ENCODE measurements around the gene ESRRG. TPM values are rescaled to one million over a fixed set of nuclear protein-coding genes. Genes with fewer than 3 reads are reported as not detected.
A peak's percentile ranks its signal among the peaks of the same experiment; 100 is the strongest.

The ESRRG gene
- total RNA-seq, 1 experiment from 2014 or later = 0.15 TPM

DNA sequence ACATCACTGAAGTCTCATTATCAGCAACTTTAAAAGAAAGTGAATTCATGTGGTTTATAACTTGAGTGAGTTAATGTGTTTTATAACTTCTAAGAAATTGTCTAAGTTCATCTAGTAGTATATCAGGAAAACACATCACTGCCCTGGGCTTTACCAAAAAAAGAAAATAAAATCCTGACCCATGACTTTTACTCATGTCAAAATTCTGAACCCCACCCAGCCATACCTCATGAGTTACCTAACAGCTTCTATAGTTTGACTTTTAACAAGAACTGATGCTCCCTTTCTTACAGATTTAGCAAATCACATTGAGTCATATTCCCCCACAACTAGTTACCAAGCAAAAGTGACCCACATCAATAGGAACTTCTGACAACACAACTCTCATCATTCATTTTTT, 57.4 kb downstream of the ESRRG start:
- DNase-seq = no peak
- no peak overlapping the region for H3K4me2 ChIP-seq (ENCODE audit: low read depth, low read length, poor library complexity, severe bottlenecking)
- H3K4me1 ChIP-seq (ENCODE audit: low read length) = no peaks in the 10 kb centered on the region
- no peak overlapping the region for H2AFZ ChIP-seq (ENCODE audit: low read length)
- no peak overlapping the region for H3K27ac ChIP-seq (ENCODE audit: low read length)
- no peak overlapping the region for H3K9ac ChIP-seq (ENCODE audit: low read length)
- H3K9me3 ChIP-seq (ENCODE audit: low read length) = no peaks in the 10 kb centered on the region
- H3K36me3 ChIP-seq (ENCODE audit: insufficient read depth, low read length) = no peaks in the 10 kb centered on the region
- H3K27me3 ChIP-seq (ENCODE audit: low read length) = no peaks in the 10 kb centered on the region
- no peak overlapping the region for H3K4me3 ChIP-seq (ENCODE audit: low read length)
- no peaks in the 10 kb centered on the region for H3K79me2 ChIP-seq (ENCODE audit: low read length)
- no peaks in the 10 kb centered on the region for H3K9me2 ChIP-seq (replicated peaks; ENCODE audit: insufficient read depth, low read length)
- no peaks in the 10 kb centered on the region for H4K20me1 ChIP-seq (ENCODE audit: insufficient read depth, low read depth, low read length)

DNA sequence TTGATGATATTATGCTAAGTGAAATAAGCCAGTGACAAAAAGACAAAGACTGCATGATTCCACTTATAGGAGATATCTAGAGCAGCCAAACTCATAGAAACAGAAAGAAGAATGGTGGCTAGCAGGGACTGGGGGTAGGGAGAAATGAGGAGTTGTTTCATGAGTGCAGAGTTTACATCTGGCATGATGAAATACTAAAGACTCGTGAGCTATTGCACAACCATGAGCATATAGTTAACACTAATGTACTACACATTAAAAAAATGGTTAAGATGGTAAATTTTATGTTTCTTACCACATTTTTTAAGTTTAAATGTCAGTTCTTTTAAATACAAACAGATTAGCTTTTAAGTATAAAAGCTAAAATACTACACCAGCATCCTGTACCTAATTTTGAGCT, 57.8 kb downstream of the ESRRG start:
- H3K36me3 ChIP-seq (ENCODE audit: insufficient read depth, low read length) = no peaks in the 10 kb centered on the region
- no peak overlapping the region for H3K4me2 ChIP-seq (ENCODE audit: low read depth, low read length, poor library complexity, severe bottlenecking)
- no peak overlapping the region for H2AFZ ChIP-seq (ENCODE audit: low read length)
- H3K27me3 ChIP-seq (ENCODE audit: low read length) = no peaks in the 10 kb centered on the region
- no peaks in the 10 kb centered on the region for H3K79me2 ChIP-seq (ENCODE audit: low read length)
- H3K9ac ChIP-seq (ENCODE audit: low read length) = no peak overlapping the region
- no peaks in the 10 kb centered on the region for H3K4me1 ChIP-seq (ENCODE audit: low read length)
- H4K20me1 ChIP-seq (ENCODE audit: insufficient read depth, low read depth, low read length) = no peaks in the 10 kb centered on the region
- H3K4me3 ChIP-seq (ENCODE audit: low read length) = no peak overlapping the region
- DNase-seq = no peak
- no peaks in the 10 kb centered on the region for H3K9me2 ChIP-seq (replicated peaks; ENCODE audit: insufficient read depth, low read length)
- H3K9me3 ChIP-seq (ENCODE audit: low read length) = no peaks in the 10 kb centered on the region
- no peak overlapping the region for H3K27ac ChIP-seq (ENCODE audit: low read length)

DNA sequence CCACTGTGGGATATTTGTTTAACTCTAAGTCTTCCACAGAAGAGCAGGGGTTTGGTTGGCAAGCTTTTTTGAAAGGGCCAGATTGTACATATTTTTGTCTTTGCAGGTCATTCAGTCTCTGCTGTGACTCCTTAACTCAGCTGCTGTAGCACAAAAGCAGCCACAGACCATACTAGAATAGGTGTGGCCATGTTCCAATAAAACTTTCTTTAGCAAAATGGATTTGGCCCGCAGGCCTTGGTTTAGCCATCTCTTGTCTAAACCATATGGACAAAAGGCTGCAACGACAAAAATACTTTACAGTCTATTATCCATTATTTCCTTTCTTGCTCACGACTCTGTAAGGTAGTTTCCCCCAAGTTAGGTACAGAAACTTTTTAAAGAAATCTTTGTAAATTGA, 60.5 kb downstream of the ESRRG start:
- Histone ChIP-seq H3K9me3 (ENCODE audit: low read length) (no peaks in the 10 kb centered on the region), H3K36me3 (ENCODE audit: insufficient read depth, low read length) (no peaks in the 10 kb centered on the region), H3K4me2 (ENCODE audit: low read depth, low read length, poor library complexity, severe bottlenecking) (no peak overlapping the region), H3K27me3 (ENCODE audit: low read length) (no peaks in the 10 kb centered on the region), H3K79me2 (ENCODE audit: low read length) (no peaks in the 10 kb centered on the region), H4K20me1 (ENCODE audit: insufficient read depth, low read depth, low read length) (no peaks in the 10 kb centered on the region), H2AFZ (ENCODE audit: low read length) (no peak overlapping the region), H3K9ac (ENCODE audit: low read length) (no peak overlapping the region), H3K4me3 (ENCODE audit: low read length) (no peak overlapping the region), H3K27ac (ENCODE audit: low read length) (no peak overlapping the region), H3K9me2 (replicated peaks; ENCODE audit: insufficient read depth, low read length) (no peaks in the 10 kb centered on the region), H3K4me1 (ENCODE audit: low read length) (no peaks in the 10 kb centered on the region)
- no peak for DNase-seq

DNA sequence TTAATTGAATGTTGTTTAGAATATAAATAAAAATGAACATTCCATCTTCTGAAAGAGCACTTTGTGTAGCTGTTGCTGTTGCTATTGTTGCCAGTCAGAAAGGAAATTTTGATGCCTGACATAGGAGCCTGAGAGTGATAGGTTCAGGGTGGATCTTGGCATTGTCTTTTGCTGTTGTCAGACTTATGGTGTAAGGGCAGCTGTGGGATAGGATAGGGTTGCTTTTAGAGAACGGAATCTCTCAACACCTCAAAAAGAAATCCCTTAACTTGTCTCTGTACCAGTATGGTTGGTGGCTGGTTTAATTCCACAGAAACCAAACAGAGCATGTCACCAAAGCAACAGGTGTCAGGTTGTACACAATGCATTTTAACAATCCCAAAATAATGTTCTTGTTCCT, 62.7 kb downstream of the ESRRG start:
- no peak overlapping the region for H3K4me2 ChIP-seq (ENCODE audit: low read depth, low read length, poor library complexity, severe bottlenecking)
- H3K4me1 ChIP-seq (ENCODE audit: low read length) = no peaks in the 10 kb centered on the region
- H3K36me3 ChIP-seq (ENCODE audit: insufficient read depth, low read length) = no peaks in the 10 kb centered on the region

DNA sequence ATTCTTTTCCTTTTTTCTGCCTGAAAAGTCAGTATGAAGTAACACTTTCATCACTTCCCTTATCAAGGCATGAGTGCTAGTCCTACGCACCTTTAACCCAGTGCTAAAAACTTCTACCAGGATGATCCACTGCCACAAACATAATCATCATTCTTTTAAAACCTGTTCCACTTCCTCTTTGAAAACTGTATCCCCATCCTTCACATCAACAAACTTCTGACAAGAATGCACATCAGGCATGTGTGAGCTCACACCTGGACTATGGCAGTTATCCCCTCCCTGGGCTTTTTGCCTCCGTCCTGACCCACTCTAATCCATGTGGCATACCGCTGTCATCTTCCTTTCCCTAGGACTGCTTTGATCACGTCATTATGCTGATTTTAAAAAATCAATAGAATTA, 70.2 kb downstream of the ESRRG start:
- H3K4me1 ChIP-seq (ENCODE audit: low read length) = no peaks in the 10 kb centered on the region
- H3K4me3 ChIP-seq (ENCODE audit: low read length) = no peak overlapping the region
- H3K27me3 ChIP-seq (ENCODE audit: low read length) = no peaks in the 10 kb centered on the region
- H3K36me3 ChIP-seq (ENCODE audit: insufficient read depth, low read length) = no peaks in the 10 kb centered on the region
- H4K20me1 ChIP-seq (ENCODE audit: insufficient read depth, low read depth, low read length) = no peaks in the 10 kb centered on the region
- no peaks in the 10 kb centered on the region for H3K9me3 ChIP-seq (ENCODE audit: low read length)
- H3K4me2 ChIP-seq (ENCODE audit: low read depth, low read length, poor library complexity, severe bottlenecking) = no peak overlapping the region
- no peak for DNase-seq
- H3K27ac ChIP-seq (ENCODE audit: low read length) = no peak overlapping the region
- no peaks in the 10 kb centered on the region for H3K79me2 ChIP-seq (ENCODE audit: low read length)
- no peaks in the 10 kb centered on the region for H3K9me2 ChIP-seq (replicated peaks; ENCODE audit: insufficient read depth, low read length)
- no peak overlapping the region for H3K9ac ChIP-seq (ENCODE audit: low read length)
- no peak overlapping the region for H2AFZ ChIP-seq (ENCODE audit: low read length)

More for the DNA sequence above, 62.7 kb downstream of the ESRRG start:
- Histone ChIP-seq H2AFZ (ENCODE audit: low read length) (no peak overlapping the region), H3K9ac (ENCODE audit: low read length) (no peak overlapping the region), H3K9me3 (ENCODE audit: low read length) (no peaks in the 10 kb centered on the region), H3K9me2 (replicated peaks; ENCODE audit: insufficient read depth, low read length) (no peaks in the 10 kb centered on the region), H3K27me3 (ENCODE audit: low read length) (no peaks in the 10 kb centered on the region), H3K79me2 (ENCODE audit: low read length) (no peaks in the 10 kb centered on the region), H3K27ac (ENCODE audit: low read length) (no peak overlapping the region), H3K4me3 (ENCODE audit: low read length) (no peak overlapping the region), H4K20me1 (ENCODE audit: insufficient read depth, low read depth, low read length) (no peaks in the 10 kb centered on the region)
- no peak for DNase-seq

DNA sequence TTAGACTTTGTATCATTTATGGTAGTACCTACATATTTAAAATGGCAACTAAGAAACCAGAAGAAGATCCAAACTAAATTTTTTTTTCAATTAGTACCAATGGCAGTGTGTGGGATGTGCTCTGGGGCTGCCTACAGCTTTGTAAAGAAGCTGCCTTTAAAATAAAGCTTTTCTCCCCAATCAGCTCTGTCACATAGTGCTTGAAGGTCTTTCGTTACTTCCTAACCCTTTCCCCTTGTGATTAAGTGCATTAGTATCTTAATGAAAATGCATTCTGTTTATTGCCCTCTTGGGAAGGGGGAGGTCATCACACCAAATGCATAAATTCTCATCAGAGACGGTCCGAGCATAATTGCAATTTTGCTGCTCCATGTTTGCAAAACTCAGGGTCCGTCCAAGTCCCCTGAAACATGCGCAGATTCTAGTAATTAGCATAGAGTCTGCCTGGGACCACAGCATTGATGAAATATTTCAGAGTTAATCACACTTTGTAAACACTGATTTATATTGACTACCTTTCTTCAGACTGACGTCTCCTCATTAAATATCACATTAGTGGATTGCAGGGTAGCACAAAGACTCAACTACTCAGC, 71.3 kb downstream of the ESRRG start:
- no peak overlapping the region for H2AFZ ChIP-seq (ENCODE audit: low read length)
- no peaks in the 10 kb centered on the region for H3K79me2 ChIP-seq (ENCODE audit: low read length)
- no peak overlapping the region for H3K4me2 ChIP-seq (ENCODE audit: low read depth, low read length, poor library complexity, severe bottlenecking)
- H3K27me3 ChIP-seq (ENCODE audit: low read length) = no peaks in the 10 kb centered on the region
- no peaks in the 10 kb centered on the region for H3K36me3 ChIP-seq (ENCODE audit: insufficient read depth, low read length)
- DNase-seq = no peak
- no peaks in the 10 kb centered on the region for H3K4me1 ChIP-seq (ENCODE audit: low read length)
- H3K9me3 ChIP-seq (ENCODE audit: low read length) = no peaks in the 10 kb centered on the region
- H3K27ac ChIP-seq (ENCODE audit: low read length) = no peak overlapping the region
- H3K9me2 ChIP-seq (replicated peaks; ENCODE audit: insufficient read depth, low read length) = no peaks in the 10 kb centered on the region
- no peaks in the 10 kb centered on the region for H4K20me1 ChIP-seq (ENCODE audit: insufficient read depth, low read depth, low read length)
- H3K9ac ChIP-seq (ENCODE audit: low read length) = no peak overlapping the region
- H3K4me3 ChIP-seq (ENCODE audit: low read length) = no peak overlapping the region

DNA sequence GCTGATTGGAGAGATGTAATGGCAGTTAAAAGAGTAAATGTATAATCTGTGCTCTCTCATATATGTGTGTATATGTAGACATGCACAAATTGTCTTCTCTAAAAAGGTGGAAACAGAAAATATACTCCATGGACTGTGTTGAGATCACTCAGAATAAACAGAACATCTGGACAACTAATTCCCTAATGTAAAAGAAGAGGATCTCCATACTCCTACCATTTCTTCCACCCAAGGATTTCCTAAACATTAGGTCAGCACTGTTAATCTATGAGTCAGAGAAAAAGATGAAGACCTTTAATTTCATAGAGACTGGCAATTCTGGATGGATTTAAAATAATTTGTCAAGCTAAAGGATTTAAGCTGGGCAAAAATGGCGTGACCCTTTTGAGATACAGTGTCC, 80.1 kb downstream of the ESRRG start:
- no peak overlapping the region for H3K4me2 ChIP-seq (ENCODE audit: low read depth, low read length, poor library complexity, severe bottlenecking)
- no peak overlapping the region for H2AFZ ChIP-seq (ENCODE audit: low read length)
- H3K36me3 ChIP-seq (ENCODE audit: insufficient read depth, low read length) = no peaks in the 10 kb centered on the region
- no peak overlapping the region for H3K27ac ChIP-seq (ENCODE audit: low read length)
- no peak overlapping the region for H3K4me3 ChIP-seq (ENCODE audit: low read length)
- H4K20me1 ChIP-seq (ENCODE audit: insufficient read depth, low read depth, low read length) = no peaks in the 10 kb centered on the region
- H3K79me2 ChIP-seq (ENCODE audit: low read length) = no peaks in the 10 kb centered on the region
- no peaks in the 10 kb centered on the region for H3K4me1 ChIP-seq (ENCODE audit: low read length)
- H3K9me3 ChIP-seq (ENCODE audit: low read length) = no peaks in the 10 kb centered on the region
- H3K9me2 ChIP-seq (replicated peaks; ENCODE audit: insufficient read depth, low read length) = no peaks in the 10 kb centered on the region; the same call in 1 of the 2 replicates
- H3K9ac ChIP-seq (ENCODE audit: low read length) = no peak overlapping the region
- H3K27me3 ChIP-seq (ENCODE audit: low read length) = no peaks in the 10 kb centered on the region
- DNase-seq = no peak

DNA sequence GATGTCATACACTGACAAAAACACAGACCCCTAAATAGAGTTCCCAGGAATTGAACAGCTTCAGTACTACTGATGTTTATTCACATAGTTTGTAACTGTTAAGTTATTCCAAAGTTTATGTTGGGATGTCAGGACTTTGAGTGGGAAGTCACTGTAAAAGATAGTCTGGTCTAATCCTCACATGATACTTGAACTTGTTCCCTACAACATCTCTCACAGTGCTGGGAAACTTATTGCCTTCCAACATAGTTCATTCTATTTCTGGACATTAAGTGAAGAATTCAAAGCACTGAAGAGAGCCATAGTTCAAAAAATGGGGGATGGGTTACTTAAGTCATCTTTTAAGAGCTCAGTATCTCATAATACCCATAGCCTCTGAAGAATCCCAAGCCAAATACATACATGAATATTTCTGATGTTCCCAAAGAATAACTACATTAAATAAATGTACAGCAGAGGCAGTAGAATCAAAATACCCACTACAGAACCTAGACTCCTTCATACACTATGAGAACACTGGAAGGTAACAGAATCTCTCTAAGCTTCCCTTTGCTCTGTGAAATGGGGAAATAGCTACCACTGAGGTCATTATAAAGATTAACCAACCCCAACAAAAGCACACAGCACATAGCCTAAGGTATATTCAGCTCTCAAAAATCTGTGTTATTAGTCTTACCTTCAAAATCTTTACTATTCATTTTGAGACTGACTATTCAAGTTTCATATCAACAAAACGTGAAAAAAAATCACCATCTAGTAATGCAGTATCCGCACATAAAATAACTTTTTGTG, 81.4 kb downstream of the ESRRG start:
- Histone ChIP-seq H3K9me2 (replicated peaks; ENCODE audit: insufficient read depth, low read length) (no peaks in the 10 kb centered on the region; the same call in 1 of the 2 replicates), H3K79me2 (ENCODE audit: low read length) (no peaks in the 10 kb centered on the region), H2AFZ (ENCODE audit: low read length) (no peak overlapping the region), H3K4me2 (ENCODE audit: low read depth, low read length, poor library complexity, severe bottlenecking) (no peak overlapping the region), H3K9ac (ENCODE audit: low read length) (no peak overlapping the region), H4K20me1 (ENCODE audit: insufficient read depth, low read depth, low read length) (no peaks in the 10 kb centered on the region), H3K36me3 (ENCODE audit: insufficient read depth, low read length) (no peaks in the 10 kb centered on the region), H3K27me3 (ENCODE audit: low read length) (no peaks in the 10 kb centered on the region), H3K27ac (ENCODE audit: low read length) (no peak overlapping the region), H3K4me1 (ENCODE audit: low read length) (no peaks in the 10 kb centered on the region), H3K4me3 (ENCODE audit: low read length) (no peak overlapping the region), H3K9me3 (ENCODE audit: low read length) (no peaks in the 10 kb centered on the region)
- DNase-seq = peak; percentile 43
